HepG2 (cell line): Measurements from ENCODE around the gene KXD1. TPM values are rescaled to one million over a fixed set of nuclear protein-coding genes. Genes with fewer than 3 reads are reported as not detected.

Source experiments
- CEBPZ ChIP-seq: IDR thresholded peaks from 2 replicates; pipeline ENCODE4 v1.6.1; 2012; ENCODE audit warnings: low read length, improper control_type of control experiment
- ELF3 ChIP-seq: IDR thresholded peaks from 2 replicates; pipeline ENCODE4 v1.6.1; 2016; ENCODE audit warnings: missing genetic modification reagents, missing compliant biosample characterization
- IRF1 ChIP-seq: sonication (generic); formaldehyde crosslinking; IDR thresholded peaks from 2 replicates; pipeline ENCODE4 v1.4.0; 2020; ENCODE audit warnings: low read depth, mild to moderate bottlenecking, missing genetic modification reagents
- RXRA ChIP-seq: sonication (generic); formaldehyde crosslinking; IDR thresholded peaks from 2 replicates; pipeline ENCODE4 v1.5.1; 2020; ENCODE audit warnings: missing genetic modification reagents
- SAP130 ChIP-seq: IDR thresholded peaks from 2 replicates; pipeline ENCODE4 v1.6.1; 2016; ENCODE audit warnings: low read depth
- STAG1 ChIP-seq: sonication (generic); formaldehyde crosslinking; IDR thresholded peaks from 2 replicates; pipeline ENCODE4 v1.4.0; 2020; ENCODE audit warnings: missing genetic modification reagents
- ZMYM3 ChIP-seq: sonication (generic); formaldehyde crosslinking; IDR thresholded peaks from 2 replicates; pipeline ENCODE4 v1.5.1; 2020; ENCODE audit warnings: mild to moderate bottlenecking, missing genetic modification reagents
- ZSCAN29 ChIP-seq: sonication (generic); formaldehyde crosslinking; conservative IDR thresholded peaks from 2 replicates; pipeline ENCODE4 v1.4.0; 2020; ENCODE audit warnings: mild to moderate bottlenecking, missing genetic modification reagents
- polyA plus RNA-seq, 8 experiments: library from polyadenylated mRNA; depleted of rRNA in 3 of 8; stranded (reverse) in 7 of 8; unstranded in 1 of 8; fragments of >200 nt; fragmentation: Illumina TruSeq in 4 of 8; extraction: Trizol in 4 of 8; gene quantifications; 2 replicates each; pipeline versions ENCODE4 v1.2.1 to v1.2.3, GENCODE V29; 2011 to 2016; ENCODE audit warnings: low read depth in 4 of 8, missing spikeins in 1 of 8, mixed read lengths in 1 of 8; ENCODE audit not compliant: insufficient read depth in 1 of 8
- total RNA-seq, 5 experiments: library from RNA; depleted of rRNA; stranded (reverse); fragments of >200 nt; fragmentation: Illumina TruSeq; extraction: Trizol; gene quantifications; 2 replicates each; pipeline ENCODE4 v1.2.3, GENCODE V29; 2016; ENCODE audit warnings: low read depth in 1 of 5
- TF ChIP-seq, protein P1 (sequence below): sonication (generic); formaldehyde crosslinking; IDR thresholded peaks from 2 replicates; pipeline ENCODE4 v1.4.0; 2020; ENCODE audit warnings: missing genetic modification reagents

KXD1 gene
- total and polyA plus RNA-seq, 2 of the 13 experiments (the other 11 are each of a cell fraction or from before 2014, with no cell fraction given), result 44.6 to 143 TPM

DNA sequence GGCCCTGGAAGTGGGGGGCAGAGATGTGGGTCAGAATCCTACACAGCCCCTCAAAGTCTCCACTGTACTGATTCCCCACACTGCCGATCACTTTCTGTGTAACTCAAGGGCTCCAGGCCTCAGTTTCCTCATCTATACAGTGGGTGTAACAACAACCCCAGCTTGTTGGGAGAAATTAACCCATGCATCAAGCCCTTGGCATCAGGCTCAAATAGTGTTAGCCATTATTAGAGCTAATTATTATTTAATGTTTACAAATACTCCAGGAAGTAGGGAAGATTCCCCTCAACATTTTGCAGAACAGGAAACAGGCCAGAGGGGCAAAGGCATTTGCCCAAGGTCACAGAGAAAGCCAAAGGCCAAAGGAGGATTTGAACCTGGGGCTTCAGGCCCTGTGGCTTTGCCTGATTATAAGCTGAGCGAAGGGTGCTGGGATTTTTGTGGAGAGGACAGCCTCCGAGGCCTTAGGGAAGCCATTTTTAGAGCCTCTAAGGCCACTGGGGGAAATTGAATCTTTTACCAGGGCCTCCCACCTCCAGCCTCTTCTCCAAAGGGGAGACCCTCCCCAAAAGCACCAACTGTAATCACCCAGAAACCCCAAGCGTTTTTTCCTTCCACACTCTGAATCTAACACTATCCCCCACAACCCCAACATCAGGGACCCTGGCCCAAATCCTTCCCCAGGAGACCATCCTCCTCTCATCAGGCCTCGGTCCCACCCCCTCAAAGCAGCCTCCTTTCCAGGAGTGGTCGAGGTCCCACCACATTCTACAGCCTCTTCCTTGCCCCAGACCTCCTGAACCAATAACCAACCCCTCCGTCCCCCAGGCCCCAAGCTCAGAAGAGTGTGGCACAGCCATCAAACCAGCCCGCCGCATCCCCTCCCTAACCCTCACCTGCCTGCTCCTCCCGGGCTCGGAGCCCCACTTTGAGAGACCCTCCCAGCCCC lies 15.4 kb upstream of the KXD1 start (continued):
- TF ChIP-seq, protein P1, sequence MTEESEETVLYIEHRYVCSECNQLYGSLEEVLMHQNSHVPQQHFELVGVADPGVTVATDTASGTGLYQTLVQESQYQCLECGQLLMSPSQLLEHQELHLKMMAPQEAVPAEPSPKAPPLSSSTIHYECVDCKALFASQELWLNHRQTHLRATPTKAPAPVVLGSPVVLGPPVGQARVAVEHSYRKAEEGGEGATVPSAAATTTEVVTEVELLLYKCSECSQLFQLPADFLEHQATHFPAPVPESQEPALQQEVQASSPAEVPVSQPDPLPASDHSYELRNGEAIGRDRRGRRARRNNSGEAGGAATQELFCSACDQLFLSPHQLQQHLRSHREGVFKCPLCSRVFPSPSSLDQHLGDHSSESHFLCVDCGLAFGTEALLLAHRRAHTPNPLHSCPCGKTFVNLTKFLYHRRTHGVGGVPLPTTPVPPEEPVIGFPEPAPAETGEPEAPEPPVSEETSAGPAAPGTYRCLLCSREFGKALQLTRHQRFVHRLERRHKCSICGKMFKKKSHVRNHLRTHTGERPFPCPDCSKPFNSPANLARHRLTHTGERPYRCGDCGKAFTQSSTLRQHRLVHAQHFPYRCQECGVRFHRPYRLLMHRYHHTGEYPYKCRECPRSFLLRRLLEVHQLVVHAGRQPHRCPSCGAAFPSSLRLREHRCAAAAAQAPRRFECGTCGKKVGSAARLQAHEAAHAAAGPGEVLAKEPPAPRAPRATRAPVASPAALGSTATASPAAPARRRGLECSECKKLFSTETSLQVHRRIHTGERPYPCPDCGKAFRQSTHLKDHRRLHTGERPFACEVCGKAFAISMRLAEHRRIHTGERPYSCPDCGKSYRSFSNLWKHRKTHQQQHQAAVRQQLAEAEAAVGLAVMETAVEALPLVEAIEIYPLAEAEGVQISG (CRISPR knock-in tag), result peak; percentile 19; the same call in 1 of the 2 replicates
- TF ChIP-seq ZMYM3 (CRISPR knock-in tag) (peak; percentile 29; the same call in 1 of the 2 replicates), ZSCAN29 (CRISPR knock-in tag) (no peak), SAP130 (peak; percentile 25), IRF1 (CRISPR knock-in tag) (no peak), STAG1 (CRISPR knock-in tag) (no peak), RXRA (no peak), ELF3 (CRISPR knock-in tag) (no peak), CEBPZ (no peak)
